ENCODE results near the gene IGLL1.

- no peak for TF ChIP-seq EZH2 (IDR thresholded peaks at IDR 0.05; ENCODE audit: low read length)
- no peak for TF ChIP-seq CTCF (optimal IDR thresholded peaks at IDR 0.05 in 1 of 3, IDR thresholded peaks at IDR 0.05 in 1 of 3, conservative IDR thresholded peaks at IDR 0.05 in 1 of 3; ENCODE audit: extremely low read depth in 1 of 3, insufficient read depth in 2 of 3, low read length in 3 of 3)
These were observed 28.7 kb downstream of the IGLL1 start for GRCh38 chr22:23551385-23551784.
